Gastroesophageal sphincter (tissue), 3 donors: ENCODE measurements around the gene FHAD1.

ENCODE experiments used
- CTCF ChIP-seq, 4 experiments: fragments of 200-600 bp in 2 of 4; fragments of 450-650 bp in 2 of 4; sonication (generic) in 1 of 4; IDR thresholded peaks; one replicate each; pipeline ENCODE4 v1.5.1; 2017 to 2019; ENCODE audit warnings: antibody characterized with exemption in 4 of 4, mild to moderate bottlenecking in 2 of 4, moderate library complexity in 2 of 4
- EP300 ChIP-seq: sonication (generic); formaldehyde crosslinking; IDR thresholded peaks from one replicate; pipeline ENCODE4 v1.6.1; 2017; ENCODE audit warnings: antibody characterized with exemption, mild to moderate bottlenecking
- POLR2A ChIP-seq, 2 donors: fragments of 450-650 bp; IDR thresholded peaks; one replicate each; pipeline ENCODE4 v1.6.1; 2017; ENCODE audit warnings: antibody characterized with exemption in 2 of 2, mild to moderate bottlenecking in 2 of 2, moderate library complexity in 1 of 2
- POLR2AphosphoS5 ChIP-seq: sonication (generic); formaldehyde crosslinking; IDR thresholded peaks from one replicate; pipeline ENCODE4 v1.6.1; 2017; ENCODE audit warnings: antibody characterized with exemption

GRCh38 chr1:15217654-15218053 lies 29.4 kb upstream of the FHAD1 start:
- no peak for TF ChIP-seq CTCF (IDR thresholded peaks at IDR 0.05)
- no peak for TF ChIP-seq POLR2A (IDR thresholded peaks at IDR 0.05)
- TF ChIP-seq POLR2AphosphoS5: no peak
- no peak for TF ChIP-seq EP300
